AG10803 (cell line): Measurements from ENCODE around the gene GIMAP2.

Experiments
- DNase-seq: peaks from one replicate; pipeline ENCODE4 v3.0.0; 2010; ENCODE audit warnings: low read depth
- H3K4me3 ChIP-seq: 2 replicates; pipeline ENCODE4 v1.5.1; 2011; ENCODE audit warnings: mild to moderate bottlenecking, low read length, control low read depth
- TF ChIP-seq, protein P1 (sequence below): conservative IDR thresholded peaks from 2 replicates; pipeline ENCODE4 v1.5.1; 2011; ENCODE audit warnings: mild to moderate bottlenecking, low read length, control low read depth, inconsistent platforms

Gene GIMAP2

DNA sequence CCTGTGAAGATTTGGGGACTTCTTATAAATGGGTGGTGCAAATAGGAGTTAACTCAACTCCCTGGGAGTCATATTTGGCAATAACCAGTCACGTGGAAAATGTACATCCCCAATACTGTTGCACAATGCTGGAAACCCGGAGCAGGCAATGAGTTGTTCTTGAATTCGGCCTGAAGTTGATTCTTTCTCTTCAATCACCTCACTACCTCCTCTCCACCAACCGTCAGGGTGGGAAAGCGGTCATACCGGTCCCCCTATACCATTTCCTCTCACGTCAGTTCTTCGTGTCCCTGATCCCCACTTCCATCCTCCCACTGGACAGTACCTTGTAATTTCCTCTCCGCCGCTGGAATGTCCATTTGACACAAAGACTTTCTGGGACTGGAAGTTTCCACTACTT is 54.5 kb downstream of the GIMAP2 start:
- no peak for DNase-seq
- TF ChIP-seq, protein P1, sequence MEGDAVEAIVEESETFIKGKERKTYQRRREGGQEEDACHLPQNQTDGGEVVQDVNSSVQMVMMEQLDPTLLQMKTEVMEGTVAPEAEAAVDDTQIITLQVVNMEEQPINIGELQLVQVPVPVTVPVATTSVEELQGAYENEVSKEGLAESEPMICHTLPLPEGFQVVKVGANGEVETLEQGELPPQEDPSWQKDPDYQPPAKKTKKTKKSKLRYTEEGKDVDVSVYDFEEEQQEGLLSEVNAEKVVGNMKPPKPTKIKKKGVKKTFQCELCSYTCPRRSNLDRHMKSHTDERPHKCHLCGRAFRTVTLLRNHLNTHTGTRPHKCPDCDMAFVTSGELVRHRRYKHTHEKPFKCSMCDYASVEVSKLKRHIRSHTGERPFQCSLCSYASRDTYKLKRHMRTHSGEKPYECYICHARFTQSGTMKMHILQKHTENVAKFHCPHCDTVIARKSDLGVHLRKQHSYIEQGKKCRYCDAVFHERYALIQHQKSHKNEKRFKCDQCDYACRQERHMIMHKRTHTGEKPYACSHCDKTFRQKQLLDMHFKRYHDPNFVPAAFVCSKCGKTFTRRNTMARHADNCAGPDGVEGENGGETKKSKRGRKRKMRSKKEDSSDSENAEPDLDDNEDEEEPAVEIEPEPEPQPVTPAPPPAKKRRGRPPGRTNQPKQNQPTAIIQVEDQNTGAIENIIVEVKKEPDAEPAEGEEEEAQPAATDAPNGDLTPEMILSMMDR = no peak
- H3K4me3 ChIP-seq = no peak overlapping the region

DNA sequence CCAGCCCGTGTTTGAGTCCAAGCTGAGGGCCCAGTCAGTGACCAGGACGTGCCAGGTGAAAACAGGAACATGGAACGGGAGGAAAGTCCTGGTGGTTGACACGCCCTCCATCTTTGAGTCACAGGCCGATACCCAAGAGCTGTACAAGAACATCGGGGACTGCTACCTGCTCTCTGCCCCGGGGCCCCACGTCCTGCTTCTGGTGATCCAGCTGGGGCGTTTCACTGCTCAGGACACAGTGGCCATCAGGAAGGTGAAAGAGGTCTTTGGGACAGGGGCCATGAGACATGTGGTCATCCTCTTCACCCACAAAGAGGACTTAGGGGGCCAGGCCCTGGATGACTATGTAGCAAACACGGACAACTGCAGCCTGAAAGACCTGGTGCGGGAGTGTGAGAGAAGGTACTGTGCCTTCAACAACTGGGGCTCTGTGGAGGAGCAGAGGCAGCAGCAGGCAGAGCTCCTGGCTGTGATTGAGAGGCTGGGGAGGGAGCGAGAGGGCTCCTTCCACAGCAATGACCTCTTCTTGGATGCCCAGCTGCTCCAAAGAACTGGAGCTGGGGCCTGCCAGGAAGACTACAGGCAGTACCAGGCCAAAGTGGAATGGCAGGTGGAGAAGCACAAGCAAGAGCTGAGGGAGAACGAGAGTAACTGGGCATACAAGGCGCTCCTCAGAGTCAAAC is 56.9 kb downstream of the GIMAP2 start:
- DNase-seq = no peak
- TF ChIP-seq, protein P1 = no peak
- no peak overlapping the region for H3K4me3 ChIP-seq
